Gastrocnemius medialis (tissue), 4 donors: ENCODE data around the gene MESP2.

Experiments
- POLR2A ChIP-seq, 2 donors: fragments of 450-650 bp; IDR thresholded peaks; one replicate each; pipeline ENCODE4 v1.6.1; 2017; ENCODE audit warnings: antibody characterized with exemption in 2 of 2, mild to moderate bottlenecking in 2 of 2, moderate library complexity in 2 of 2
- TF ChIP-seq, protein P1 (sequence below), 5 experiments: fragments of 450-650 bp in 3 of 5; fragments of 200-600 bp in 2 of 5; sonication (generic) in 2 of 5; IDR thresholded peaks in 4 of 5; conservative IDR thresholded peaks in 1 of 5; 1 replicate in 4 of 5; 2 replicates in 1 of 5; pipeline ENCODE4 v1.5.1; 2016 to 2019; ENCODE audit warnings: antibody characterized with exemption in 5 of 5, mild to moderate bottlenecking in 3 of 5, moderate library complexity in 3 of 5

DNA sequence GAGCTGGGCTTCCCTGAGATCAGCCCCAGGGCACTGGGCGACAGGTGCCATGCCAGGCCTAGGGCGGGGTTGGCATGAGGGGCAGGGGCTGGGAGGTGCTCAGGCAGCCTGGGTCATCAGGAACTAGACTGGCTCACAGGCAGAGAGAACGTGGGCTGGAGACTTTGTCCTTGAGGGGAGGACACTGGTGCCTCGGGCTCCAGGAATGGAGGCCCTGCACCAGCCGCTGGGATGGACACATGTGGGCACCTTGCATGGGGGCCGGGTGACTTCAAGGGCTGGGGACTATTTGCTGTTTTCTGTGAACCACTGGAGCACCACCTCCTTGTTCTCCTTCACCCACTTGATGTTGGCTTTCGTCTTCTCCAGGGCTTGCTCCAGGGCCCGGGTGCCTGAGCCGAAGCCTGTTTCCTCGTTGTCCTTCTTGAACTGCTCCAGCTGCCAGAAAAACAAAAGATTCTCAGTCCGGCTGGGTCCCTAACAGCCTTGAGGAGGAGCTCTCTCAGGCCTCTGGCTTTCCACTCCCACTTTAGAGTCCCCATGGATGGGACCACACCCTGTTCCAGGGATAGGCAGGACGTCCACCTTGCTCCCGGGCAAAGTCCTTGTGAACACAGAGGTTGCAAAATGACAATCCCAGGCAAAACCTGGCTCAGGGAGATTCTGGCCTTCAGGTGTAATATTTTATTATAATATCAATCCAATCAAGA is 9.1 kb downstream of the MESP2 start:
- TF ChIP-seq, protein P1, sequence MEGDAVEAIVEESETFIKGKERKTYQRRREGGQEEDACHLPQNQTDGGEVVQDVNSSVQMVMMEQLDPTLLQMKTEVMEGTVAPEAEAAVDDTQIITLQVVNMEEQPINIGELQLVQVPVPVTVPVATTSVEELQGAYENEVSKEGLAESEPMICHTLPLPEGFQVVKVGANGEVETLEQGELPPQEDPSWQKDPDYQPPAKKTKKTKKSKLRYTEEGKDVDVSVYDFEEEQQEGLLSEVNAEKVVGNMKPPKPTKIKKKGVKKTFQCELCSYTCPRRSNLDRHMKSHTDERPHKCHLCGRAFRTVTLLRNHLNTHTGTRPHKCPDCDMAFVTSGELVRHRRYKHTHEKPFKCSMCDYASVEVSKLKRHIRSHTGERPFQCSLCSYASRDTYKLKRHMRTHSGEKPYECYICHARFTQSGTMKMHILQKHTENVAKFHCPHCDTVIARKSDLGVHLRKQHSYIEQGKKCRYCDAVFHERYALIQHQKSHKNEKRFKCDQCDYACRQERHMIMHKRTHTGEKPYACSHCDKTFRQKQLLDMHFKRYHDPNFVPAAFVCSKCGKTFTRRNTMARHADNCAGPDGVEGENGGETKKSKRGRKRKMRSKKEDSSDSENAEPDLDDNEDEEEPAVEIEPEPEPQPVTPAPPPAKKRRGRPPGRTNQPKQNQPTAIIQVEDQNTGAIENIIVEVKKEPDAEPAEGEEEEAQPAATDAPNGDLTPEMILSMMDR (IDR thresholded peaks at IDR 0.05 in 4 of 5, conservative IDR thresholded peaks at IDR 0.05 in 1 of 5), result no peak
- TF ChIP-seq POLR2A (IDR thresholded peaks at IDR 0.05), result no peak
